ENCODE results near the gene MYEOV.

GRCh38 chr11:69303427-69303826 lies 9.5 kb downstream of the MYEOV start:
- TF ChIP-seq HOXA7 (CRISPR knock-in tag; IDR thresholded peaks at IDR 0.05; ENCODE audit: borderline replicate concordance) = no peak
- TF ChIP-seq ZNF600 (tag by site-specific recombination; IDR thresholded peaks at IDR 0.05) = no peak
- no peak for TF ChIP-seq ATF2 (tag by site-specific recombination; IDR thresholded peaks at IDR 0.05; ENCODE audit: low read depth)
- TF ChIP-seq SP2 (tag by site-specific recombination; IDR thresholded peaks at IDR 0.05) = no peak
- no peak for TF ChIP-seq PBX3 (CRISPR knock-in tag; IDR thresholded peaks at IDR 0.05)
- TF ChIP-seq CTCF (tag by site-specific recombination; IDR thresholded peaks at IDR 0.05) = no peak
- no peak for TF ChIP-seq ZNF146 (tag by site-specific recombination; IDR thresholded peaks at IDR 0.05)
- TF ChIP-seq ZNF645 (tag by site-specific recombination; IDR thresholded peaks at IDR 0.05) = no peak
- no peak for TF ChIP-seq ZNF664 (tag by site-specific recombination; IDR thresholded peaks at IDR 0.05)
- no peak for TF ChIP-seq ZNF274 (IDR thresholded peaks at IDR 0.05; ENCODE audit: low read length)
- no peak for TF ChIP-seq ZNF274 (tag by site-specific recombination; IDR thresholded peaks at IDR 0.05; ENCODE audit: borderline replicate concordance)
- no peak for TF ChIP-seq ZBTB11 (tag by site-specific recombination; conservative IDR thresholded peaks at IDR 0.05; ENCODE audit: low read depth)

Data from HEK293 (cell line).